OCI-LY7 (cell line): ENCODE results near the gene CDC42.
"Not testable (repeated sequence)": the region's sequence is repeated elsewhere in the genome, so short reads cannot be mapped to it uniquely, and the experiment has no call there.

Experiments
- CTCF ChIP-seq: fragments of 200-600 bp; sonication (generic); conservative IDR thresholded peaks from 2 replicates; pipeline ENCODE4 v1.5.1; 2014; ENCODE audit warnings: mild to moderate bottlenecking, antibody characterized with exemption, low read length, moderate library complexity, mixed read lengths
- EZH2phosphoT487 ChIP-seq: fragments of 200-600 bp; sonication (generic); IDR thresholded peaks from 2 replicates; pipeline ENCODE4 v1.6.1; 2018; ENCODE audit warnings: low read depth, borderline replicate concordance, mild to moderate bottlenecking, mixed run types, antibody characterized with exemption, low read length, moderate library complexity, mixed read lengths

GRCh38 chr1:22012752-22013151, 39.8 kb upstream of the CDC42 start:
- not testable (repeated sequence) for TF ChIP-seq EZH2phosphoT487, CTCF
